ENCODE measurements around the gene DNAJC4. TPM values are rescaled to one million over a fixed set of nuclear protein-coding genes. Genes with fewer than 3 reads are reported as not detected.

DNAJC4 gene
- total and polyA plus RNA-seq, 9 of the 15 experiments (the other 6 are each of a cell fraction or from before 2014, with no cell fraction given) = 4.0 to 32.6 (median 19.9) TPM

GRCh38 chr11:64204464-64204989 lies 25.8 kb upstream of the DNAJC4 start (continued):
- TF ChIP-seq, protein P1, sequence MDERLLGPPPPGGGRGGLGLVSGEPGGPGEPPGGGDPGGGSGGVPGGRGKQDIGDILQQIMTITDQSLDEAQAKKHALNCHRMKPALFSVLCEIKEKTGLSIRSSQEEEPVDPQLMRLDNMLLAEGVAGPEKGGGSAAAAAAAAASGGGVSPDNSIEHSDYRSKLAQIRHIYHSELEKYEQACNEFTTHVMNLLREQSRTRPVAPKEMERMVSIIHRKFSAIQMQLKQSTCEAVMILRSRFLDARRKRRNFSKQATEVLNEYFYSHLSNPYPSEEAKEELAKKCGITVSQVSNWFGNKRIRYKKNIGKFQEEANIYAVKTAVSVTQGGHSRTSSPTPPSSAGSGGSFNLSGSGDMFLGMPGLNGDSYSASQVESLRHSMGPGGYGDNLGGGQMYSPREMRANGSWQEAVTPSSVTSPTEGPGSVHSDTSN (CRISPR knock-in tag; IDR thresholded peaks at IDR 0.05; ENCODE audit: low read depth) = no peak
- TF ChIP-seq, protein P1 (tag; conservative IDR thresholded peaks at IDR 0.05; ENCODE audit: low read depth) = no peak
- TF ChIP-seq ZBTB9 (CRISPR knock-in tag; IDR thresholded peaks at IDR 0.05) = no peak
- TF ChIP-seq FUS (optimal IDR thresholded peaks at IDR 0.05; ENCODE audit: low read depth, low read length) = no peak
- TF ChIP-seq RB1 (IDR thresholded peaks at IDR 0.05; ENCODE audit: low read depth) = peak; percentile 69; the same call in 1 of the 2 replicates
- no peak for TF ChIP-seq TBP (optimal IDR thresholded peaks at IDR 0.05; ENCODE audit: low read depth, low read length)
- TF ChIP-seq EP400 (IDR thresholded peaks at IDR 0.05) = peak; percentile 60
- TF ChIP-seq CC2D1A (IDR thresholded peaks at IDR 0.05) = peak; percentile 48; the same call in 1 of the 2 replicates
- no peak for TF ChIP-seq TCF7 (IDR thresholded peaks at IDR 0.05; ENCODE audit: borderline replicate concordance)
- no peak for TF ChIP-seq CBFB (CRISPR knock-in tag; IDR thresholded peaks at IDR 0.05)
- no peak for TF ChIP-seq ZNF561 (CRISPR knock-in tag; conservative IDR thresholded peaks at IDR 0.05)
- no peak for TF ChIP-seq GABPB2 (CRISPR knock-in tag; conservative IDR thresholded peaks at IDR 0.05)
- no peak for TF ChIP-seq BCL6 (CRISPR knock-in tag; IDR thresholded peaks at IDR 0.05)
- TF ChIP-seq ZSCAN29 (IDR thresholded peaks at IDR 0.05) = no peak; the same call in 1 of the 2 replicates
- TF ChIP-seq NEUROD1 (IDR thresholded peaks at IDR 0.05; ENCODE audit: borderline replicate concordance, low read depth, low read length, partially characterized antibody) = no peak
- TF ChIP-seq MECOM (CRISPR knock-in tag; IDR thresholded peaks at IDR 0.05) = no peak
- TF ChIP-seq DDX20 (tag; IDR thresholded peaks at IDR 0.05; ENCODE audit: low read depth) = no peak
- TF ChIP-seq ELF4 (CRISPR knock-in tag; IDR thresholded peaks at IDR 0.05) = no peak
- TF ChIP-seq PHB2 (IDR thresholded peaks at IDR 0.05; ENCODE audit: low read depth) = no peak
- TF ChIP-seq TAF7 (tag; IDR thresholded peaks at IDR 0.05) = no peak
- TF ChIP-seq JUND (IDR thresholded peaks at IDR 0.05; ENCODE audit: borderline replicate concordance, low read depth, low read length) = peak; percentile 73
- peak; percentile 27; the same call in 1 of the 3 replicates for TF ChIP-seq JUND (tag; IDR thresholded peaks at IDR 0.05; ENCODE audit: borderline replicate concordance, low read depth, low read length)
- no peak for TF ChIP-seq NR2C1 (IDR thresholded peaks at IDR 0.05)
- no peak for TF ChIP-seq NR2C1 (tag; IDR thresholded peaks at IDR 0.05)
- TF ChIP-seq TAL1 (IDR thresholded peaks at IDR 0.05) = no peak
- no peak for TF ChIP-seq ZNF76 (CRISPR knock-in tag; IDR thresholded peaks at IDR 0.05; ENCODE audit: borderline replicate concordance)
- peak; percentile 89 for TF ChIP-seq ZKSCAN1 (IDR thresholded peaks at IDR 0.05; ENCODE audit: low read depth, low read length)
- TF ChIP-seq ESRRB (CRISPR knock-in tag; IDR thresholded peaks at IDR 0.05; ENCODE audit: borderline replicate concordance) = no peak
- TF ChIP-seq TCFL5 (CRISPR knock-in tag; conservative IDR thresholded peaks at IDR 0.05) = no peak
